Fibroblast of skin of left quadriceps (primary cell): ENCODE data around the gene RDH11.

ENCODE experiments used
- DNase-seq, 2 experiments: peaks; one replicate each; pipeline ENCODE4 v3.0.0-alpha.2; 2013; ENCODE audit warnings: low read depth in 2 of 2

Gene RDH11

DNA sequence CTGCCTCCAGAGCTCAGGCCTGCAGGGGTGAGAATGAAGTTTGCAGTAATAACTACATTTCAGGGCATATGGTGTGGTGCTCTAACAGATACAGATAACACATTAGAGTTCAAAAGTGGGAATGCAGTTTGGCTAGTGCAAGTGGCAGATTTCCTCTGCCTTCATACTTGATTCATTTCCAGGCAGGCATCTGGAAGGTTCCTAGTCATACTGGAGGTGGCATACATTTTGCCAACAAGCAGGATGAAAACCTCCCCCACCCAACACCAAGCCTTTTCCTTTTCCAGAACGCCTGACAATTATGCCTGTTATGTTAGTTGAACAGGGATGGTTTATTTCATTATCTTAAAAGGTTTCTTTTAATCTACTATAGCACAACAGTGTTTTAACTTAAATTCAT, 45.4 kb downstream of the RDH11 start:
- DNase-seq, result no peak

- no peak for DNase-seq
Observed at GRCh38 chr14:67646131-67646530, 49.4 kb downstream of the RDH11 start.

- DNase-seq, result no peak
Observed at GRCh38 chr14:67645414-67645813, 50.1 kb downstream of the RDH11 start.

DNA sequence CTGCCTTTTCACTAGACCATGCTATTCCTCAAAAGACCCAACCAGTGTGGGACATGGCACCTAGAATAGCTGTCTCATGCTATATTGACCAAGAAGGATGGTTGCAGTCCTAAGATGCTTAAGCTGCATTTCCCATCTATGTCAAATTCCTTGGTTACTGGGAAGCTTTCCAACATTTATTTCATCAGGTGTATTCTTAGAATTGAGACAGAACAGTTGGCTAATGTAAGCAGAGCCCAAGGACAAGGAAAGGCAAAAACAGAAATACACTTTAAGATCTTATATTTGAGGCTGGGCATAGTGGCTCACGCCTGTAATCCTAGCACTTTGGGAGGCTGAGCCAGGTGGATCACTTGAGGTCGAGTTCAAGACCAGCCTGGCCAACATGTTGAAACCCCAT, 51.1 kb downstream of the RDH11 start:
- no peak for DNase-seq

GRCh38 chr14:67643713-67644112, 51.9 kb downstream of the RDH11 start:
- no peak for DNase-seq

DNA sequence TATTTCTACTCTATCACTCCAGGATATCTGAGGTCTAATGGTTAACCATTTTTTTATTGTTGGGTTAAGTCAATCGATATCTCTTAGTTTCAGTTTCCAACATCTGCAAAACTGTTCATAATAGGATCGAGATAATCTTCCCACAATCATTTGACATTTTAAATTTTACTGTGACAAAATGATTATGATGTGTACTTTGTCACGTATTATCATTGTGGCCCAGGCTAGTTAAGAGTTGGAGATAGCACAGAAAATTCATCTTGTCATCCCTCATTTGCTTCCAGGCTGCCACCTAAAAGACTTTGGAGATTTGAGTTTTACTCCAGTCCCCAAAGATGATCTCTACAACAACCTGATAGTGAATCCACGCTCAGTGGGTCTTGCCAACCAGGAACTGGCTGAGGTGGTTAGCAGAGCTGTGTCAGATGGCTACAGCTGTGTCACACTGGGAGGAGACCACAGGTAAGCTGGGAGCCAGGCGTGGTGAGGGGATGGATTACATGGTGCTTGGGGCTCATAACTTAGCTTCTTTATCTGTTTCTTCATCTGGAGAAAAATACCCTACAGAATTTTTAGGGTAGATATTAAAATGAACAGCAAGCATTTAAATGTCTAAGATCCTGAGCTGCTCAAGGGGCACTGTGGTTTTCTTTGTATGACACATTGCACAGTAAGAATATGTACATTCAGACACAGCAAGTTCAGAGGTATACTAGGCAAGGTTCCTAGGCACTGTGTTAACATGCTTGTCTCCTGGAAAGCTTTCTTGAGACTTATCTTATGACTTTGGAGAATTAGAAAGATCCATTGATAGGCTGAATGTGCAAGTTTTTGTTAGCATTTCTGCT, 53.4 kb downstream of the RDH11 start:
- no peak for DNase-seq

- no peak for DNase-seq
Observed at GRCh38 chr14:67641480-67641879, 54.1 kb downstream of the RDH11 start.

- no peak for DNase-seq
Observed at GRCh38 chr14:67638642-67639041, 56.9 kb downstream of the RDH11 start.

- DNase-seq, result peak; percentile 40 to 47
Observed at GRCh38 chr14:67636361-67636919, 59.1 kb downstream of the RDH11 start.

DNA sequence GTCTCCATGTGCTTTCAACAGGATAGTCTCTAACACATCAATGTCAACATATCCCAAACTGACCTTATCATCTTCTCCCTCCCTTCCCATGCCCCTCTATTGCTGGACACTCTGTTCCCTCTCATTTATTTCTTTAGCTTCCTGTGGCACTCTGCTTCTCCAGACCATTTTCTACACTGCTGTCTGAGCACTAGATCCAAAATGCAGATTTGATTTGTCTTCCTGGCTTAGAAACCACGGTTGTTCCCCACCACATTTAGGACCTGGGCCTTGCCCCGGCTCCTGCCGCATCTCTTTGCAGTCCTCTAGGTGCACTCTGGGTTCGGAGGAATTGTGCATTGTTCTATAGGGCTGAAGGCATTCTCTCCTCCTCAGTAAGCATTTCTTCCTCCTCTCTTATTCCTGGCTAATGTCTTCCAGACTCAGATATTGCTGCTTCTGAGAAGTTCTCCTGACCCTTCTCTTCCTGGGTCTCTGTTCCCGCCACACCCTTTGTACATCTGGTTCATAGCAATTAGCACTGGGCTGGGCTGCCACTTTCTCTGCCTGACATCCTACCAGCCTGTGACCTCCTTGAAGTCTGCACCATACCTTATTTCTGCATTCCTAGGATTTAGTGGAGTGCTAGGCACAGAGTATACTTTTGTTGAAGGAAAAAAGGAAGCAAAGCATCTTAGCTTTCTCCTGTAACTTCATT, 62.0 kb downstream of the RDH11 start:
- no peak for DNase-seq

GRCh38 chr14:67630938-67631337, 64.6 kb downstream of the RDH11 start:
- no peak for DNase-seq

GRCh38 chr14:67630186-67630585, 65.4 kb downstream of the RDH11 start:
- DNase-seq, result no peak

DNA sequence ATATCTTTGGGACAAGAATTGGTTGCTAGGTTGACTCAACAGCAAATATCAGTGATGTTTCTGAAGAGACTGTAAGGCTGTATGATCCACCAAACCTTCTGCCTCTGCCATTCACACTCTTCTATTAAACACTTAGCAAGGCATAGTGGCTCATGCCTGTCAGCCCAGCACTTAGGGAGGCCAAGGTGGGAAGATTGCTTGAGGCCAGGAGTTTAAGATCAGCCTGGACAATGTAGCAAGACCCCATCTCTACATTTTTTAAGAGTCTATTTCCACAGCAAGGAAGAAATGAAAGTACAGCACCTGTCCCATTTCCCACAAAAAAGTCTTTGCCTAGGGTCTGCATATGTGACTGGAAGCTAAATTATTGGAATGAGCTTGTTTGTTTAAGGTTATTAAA, 68.0 kb downstream of the RDH11 start:
- DNase-seq, result no peak
